NK-92 treated with Interleukin-12 subunit alpha and Interleukin-12 subunit beta, amount 100 ng/mL, for 24 hours (cell line): ENCODE data around the gene C20orf144.
"Not testable (repeated sequence)": the region's sequence is repeated elsewhere in the genome, so short reads cannot be mapped to it uniquely, and the experiment has no call there.

Experiments
- DNase-seq: peaks from one replicate; lab custom pipeline; 2025; lab: John Stamatoyannopoulos, UW

C20orf144 gene

DNA sequence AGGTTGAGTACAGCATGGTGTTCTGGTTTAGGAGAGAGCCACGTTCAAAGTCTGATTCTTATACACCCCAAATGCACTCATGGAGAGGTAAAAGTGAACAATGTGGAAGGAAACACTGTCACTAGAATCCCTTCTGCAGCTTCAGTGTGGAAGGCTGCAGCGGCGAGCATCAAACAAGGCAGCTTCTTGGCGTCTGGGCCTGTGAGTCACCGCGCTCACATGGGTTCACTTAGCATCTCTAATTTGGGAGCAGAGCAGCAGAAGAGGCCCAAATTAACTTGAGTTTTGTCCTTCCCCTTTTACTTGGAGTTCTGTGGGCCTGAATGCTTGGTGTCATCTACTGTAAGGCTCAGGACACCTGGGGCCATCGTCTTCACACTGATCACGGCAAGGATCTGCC, 35.0 kb downstream of the C20orf144 start:
- DNase-seq, result no peak

DNA sequence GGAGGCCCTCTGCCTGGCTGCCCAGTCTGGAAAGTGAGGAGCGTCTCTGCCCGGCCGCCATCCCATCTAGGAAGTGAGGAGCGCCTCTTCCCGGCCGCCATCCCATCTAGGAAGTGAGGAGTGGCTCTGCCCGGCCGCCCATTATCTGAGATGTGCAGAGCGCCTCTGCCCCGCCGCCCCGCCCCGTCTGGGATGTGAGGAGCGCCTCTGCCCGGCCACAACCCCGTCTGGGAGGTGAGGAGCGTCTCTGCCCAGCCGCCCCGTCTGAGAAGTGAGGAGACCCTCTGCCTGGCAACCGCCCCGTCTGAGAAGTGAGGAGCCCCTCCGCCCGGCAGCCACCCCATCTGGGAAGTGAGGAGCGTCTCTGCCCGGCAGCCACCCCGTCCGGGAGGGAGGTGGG, 36.8 kb downstream of the C20orf144 start:
- DNase-seq, result not testable (repeated sequence)

DNA sequence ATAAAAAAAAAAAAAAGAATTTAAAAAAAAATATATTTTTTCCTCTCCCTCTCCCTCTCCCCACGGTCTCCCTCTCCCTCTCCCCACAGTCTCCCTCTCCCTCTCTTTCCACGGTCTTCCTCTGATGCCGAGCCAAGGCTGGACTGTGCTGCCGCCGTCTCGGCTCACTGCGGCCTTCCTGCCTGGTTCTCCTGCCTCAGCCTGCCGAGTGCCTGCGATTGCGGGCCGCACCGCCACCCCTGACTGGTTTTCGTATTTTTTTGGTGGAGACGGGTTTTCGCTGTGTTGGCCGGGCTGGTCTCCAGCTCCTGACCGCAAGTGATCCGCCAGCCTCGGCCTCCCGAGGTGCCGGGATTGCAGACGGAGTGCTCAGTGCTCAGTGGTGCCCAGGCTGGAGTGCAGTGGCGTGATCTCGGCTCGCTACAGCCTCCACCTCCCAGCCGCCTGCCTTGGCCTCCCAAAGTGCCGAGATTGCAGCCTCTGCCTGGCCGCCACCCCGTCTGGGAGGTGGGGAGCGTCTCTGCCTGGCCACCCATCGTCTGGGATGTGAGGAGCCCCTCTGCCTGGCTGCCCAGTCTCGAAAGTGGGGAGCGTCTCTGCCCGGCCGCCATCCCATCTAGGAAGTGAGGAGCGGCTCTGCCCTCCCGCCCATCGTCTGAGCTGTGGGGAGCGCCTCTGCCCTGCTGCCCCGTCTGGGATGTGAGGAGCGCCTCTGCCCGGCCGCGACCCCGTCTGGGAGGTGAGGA, 38.7 kb downstream of the C20orf144 start:
- DNase-seq, result not testable (repeated sequence)

DNA sequence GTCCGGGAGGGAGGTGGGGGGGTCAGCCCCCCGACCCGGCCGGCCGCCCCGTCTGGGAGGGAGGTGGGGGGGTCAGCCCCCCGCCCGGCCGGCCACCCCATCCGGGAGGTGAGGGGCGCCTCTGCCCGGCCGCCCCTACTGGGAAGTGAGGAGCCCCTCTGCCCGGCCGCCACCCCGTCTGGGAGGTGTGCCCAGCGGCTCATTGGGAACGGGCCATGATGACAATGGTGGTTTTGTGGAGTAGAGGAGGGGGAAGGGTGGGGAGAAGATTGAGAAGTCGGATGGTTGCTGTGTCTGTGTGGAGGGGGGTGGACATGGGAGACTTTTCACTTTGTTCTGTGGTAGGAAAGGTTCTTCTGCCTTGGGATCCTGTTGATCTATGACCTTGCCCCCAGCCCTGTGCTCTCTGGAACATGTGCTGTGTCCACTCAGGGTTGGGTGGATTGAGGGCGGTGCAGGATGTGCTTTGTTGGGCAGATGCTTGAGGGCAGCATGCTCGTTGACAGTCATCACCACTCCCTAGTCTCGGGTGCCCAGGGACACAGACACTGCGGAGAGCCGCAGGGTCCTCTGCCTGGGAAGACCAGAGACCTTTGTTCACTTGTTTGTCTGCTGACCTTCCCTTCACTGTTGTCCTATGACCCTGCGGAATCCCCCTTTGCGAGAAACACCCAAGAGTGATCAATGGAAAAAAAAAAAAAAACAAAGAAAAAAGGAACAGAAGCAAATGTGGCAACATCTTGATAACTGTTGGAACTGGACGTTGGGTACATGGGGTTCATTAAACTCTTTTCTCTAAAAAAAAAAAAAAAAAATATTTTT, 39.7 kb downstream of the C20orf144 start:
- no peak for DNase-seq

DNA sequence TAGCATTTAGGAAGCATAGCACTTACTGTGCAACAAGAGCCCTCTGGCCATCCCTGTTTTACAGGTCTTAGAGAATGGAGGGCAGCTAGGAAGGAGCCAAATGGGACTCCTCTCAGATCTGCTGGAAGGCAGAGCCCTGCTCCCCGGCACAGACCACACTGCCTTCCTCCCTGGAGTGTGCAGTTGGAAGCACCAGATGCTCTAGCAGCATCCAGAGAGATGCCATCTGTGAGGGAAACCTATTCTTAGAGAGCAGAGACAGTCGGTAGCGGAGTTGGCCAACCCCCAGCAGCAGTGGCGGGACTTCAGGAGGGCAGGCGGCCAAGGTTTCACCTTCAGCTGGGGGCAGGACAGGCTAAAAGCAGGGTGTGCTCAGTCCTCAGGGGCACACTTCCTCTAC, 40.7 kb downstream of the C20orf144 start:
- no peak for DNase-seq

DNA sequence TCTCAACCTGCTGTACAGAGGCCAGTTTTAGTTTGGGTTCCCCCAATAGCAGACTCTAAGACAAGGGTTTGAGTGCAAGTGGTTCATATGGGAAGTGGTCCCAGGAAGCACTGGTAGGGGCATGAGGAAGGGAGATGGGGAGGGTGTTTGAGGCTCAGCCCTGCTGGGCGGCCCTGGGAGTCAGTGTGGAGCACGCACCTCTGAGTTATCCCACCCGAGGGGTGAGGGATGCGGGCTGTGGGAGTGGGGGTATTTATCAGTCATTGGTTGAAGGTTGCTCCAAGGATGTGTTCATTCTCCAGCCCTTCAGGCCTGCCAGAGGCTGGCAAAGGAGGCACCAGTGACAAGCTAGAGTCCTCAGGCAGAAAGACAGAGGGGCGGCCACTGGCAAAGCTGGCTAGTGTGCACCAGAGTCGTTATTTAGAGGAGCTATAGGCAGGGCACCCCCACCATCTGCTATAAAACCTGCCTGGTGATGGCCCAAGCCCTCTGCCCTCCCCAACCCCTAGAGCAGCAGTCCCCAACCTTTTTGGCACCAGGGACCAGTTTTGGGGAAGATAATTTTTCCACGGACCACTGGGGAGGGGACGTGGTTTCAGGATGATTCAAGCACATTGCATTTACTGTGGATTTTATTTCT, 41.5 kb downstream of the C20orf144 start:
- no peak for DNase-seq

DNA sequence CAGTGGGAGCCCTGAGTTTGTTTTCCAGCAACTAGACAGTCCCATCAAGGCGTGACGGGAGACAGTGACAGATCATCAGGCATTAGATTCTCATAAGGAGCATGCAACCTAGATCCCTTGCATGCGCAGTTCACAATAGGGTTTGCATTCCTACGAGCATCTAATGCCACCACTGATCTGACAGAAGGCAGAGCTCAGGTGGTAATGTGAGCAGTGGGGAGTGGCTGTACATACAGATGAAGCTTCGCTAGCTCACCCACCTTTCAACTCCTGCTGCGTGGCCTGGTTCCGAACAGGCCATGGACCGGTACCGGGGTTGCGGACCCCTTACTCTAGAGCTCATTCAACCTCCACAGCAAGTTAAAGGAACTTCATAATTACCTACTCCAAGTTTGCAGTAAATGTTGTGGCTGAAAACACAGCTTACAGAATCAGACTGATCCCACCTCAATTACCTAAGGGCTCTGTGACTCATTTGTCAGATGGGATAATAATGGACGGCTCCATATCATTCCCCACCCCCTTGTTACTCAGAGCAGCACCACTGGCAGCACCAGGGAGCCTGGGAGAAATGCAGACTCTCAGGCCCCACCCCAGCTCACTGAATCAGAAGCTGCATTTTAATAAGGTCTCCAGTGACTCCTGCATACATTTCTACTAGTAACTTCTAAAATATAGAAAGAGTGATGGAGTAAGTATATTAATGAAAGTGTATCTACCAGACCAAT, 42.2 kb downstream of the C20orf144 start:
- DNase-seq, result no peak

DNA sequence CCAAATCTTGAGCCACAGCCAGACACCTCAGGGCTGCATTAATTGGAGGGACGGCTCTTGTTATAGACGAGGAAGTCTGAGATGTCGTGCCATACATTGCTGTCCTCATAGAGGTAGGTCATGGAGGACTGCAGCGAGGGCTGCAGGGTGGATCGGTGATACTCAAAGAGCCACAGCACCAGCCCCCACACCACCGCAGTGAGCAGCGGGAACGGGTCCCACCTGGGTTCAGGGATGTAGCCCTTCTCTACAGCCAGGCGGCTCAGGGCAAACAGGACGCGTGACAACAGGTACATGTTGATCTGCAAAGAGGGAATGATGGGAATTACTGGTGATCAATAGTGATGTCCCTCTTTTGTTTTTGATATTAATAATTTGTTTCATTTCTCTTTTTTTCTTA, 45.5 kb downstream of the C20orf144 start:
- no peak for DNase-seq

DNA sequence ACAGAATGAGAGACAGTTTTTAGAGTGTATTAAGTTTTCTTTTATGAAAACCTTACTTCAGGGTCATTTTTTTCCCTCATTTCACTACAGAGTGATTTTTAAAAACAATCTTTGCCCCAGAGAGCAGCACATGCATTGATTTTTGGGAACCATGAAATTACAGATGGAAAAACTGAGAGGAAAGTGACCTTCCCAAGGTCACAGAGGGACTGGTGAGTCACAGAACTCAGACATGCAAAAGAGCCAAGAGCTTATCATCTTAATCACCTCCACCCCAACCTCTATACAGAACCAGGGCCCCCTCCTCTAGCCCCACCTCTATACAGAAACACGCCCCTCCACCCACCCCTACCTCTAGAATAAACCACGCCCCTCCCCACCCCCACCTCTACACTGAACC, 47.3 kb downstream of the C20orf144 start:
- no peak for DNase-seq

DNA sequence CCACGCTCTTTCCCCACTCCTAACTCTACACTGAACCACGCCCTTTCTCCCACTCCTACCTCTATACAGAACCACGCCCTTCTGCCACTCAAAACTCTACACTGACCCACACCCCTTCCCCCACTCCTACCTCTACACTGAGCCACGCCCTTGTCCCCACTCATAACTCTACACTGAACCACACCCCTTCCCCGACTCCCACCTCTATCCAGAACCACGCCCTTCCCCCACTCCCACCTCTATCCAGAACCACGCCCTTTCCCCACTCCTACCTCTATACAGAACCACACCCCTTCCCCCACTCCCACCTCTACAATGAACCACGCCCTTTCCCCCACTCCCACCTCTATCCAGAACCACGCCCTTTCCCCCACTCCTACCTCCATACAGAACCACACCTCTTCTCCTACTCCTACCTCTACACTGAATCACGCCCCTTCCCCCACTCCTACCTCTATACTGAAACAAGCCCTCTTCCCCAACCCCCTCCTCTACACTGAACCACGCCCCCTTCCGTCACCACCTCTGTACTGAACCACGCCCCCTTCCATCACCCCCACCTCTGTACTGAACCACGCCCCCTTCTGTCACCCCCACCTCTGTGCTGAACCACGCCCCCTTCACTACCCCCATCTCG, 47.9 kb downstream of the C20orf144 start:
- no peak for DNase-seq

DNA sequence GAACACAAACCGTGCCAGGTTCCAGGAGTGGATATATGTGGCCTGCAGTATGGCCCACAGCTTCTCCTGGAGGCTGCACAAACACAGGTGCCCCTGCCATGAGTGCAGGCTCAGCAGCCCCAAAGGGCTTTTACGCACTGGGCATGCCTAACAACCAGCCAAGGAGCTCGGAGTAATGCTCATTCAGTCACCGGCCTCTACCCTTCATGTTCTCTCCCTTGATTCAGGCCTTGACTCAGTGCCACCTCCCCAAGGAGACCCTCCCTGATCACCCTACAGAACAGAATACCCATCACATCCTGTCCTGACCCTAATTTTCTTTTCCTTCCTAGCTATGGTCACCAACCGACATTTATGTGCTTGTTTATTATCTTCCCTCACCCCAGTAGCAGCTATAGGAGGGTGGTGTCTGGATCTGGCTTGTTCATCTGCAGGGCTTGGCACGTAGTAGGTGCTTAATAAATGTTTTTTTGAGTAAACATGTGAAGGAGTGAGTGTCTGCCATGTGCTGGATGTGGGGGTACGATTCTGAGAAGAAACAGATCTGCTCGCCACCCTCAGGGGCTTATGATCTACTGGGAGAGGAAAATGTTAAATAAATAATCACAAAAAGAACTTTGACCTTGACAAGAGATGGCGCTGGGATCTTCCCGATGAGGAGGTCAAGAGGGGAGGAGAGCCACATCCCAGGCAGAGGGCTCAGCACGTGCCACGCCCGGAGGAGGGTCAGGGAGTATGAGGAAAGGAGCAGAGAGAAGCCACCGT, 48.7 kb downstream of the C20orf144 start:
- DNase-seq, result no peak

DNA sequence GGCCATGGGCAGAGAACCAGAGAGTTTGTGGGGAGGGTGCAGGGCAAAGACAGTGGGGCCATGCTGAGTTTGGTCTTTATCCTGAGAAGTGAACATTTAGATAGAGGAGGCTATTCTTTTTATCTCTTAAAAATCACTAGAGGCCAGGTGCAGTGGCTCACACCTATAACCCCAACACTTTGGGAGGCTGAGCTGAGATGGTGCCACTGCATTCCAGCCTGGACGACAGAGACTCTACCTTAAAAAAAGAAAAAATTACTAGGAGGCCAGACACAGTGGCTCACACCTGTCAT, 49.3 kb downstream of the C20orf144 start:
- no peak for DNase-seq
